Measurements from ENCODE around the gene SCN5A. TPM values are rescaled to one million over a fixed set of nuclear protein-coding genes. Genes with fewer than 3 reads are reported as not detected.

Gene SCN5A
- total and polyA plus RNA-seq, 2 experiments from 2014 or later: 0.97 to 1.3 TPM

DNA sequence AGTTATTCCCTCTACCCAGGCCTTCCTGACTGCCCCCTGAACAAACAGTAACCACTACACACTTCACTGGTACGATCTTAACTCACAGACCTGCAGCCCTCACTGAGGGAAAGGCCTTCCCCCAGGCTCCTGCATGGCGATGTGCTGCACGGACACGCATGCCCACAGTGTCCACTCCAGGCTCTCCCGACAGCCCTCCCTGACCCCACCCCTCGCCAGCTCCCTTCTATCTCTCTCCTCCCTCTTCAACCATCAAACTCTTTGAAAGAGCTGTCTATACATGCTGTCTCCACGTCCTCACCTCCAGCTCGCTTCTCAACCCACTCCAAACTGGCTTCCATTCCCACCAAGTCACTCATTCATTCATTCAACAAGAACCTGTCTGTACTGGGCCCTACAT lies 3.9 kb downstream of the SCN5A start:
- WGBS (ENCODE audit: low lambda C conversion rate, missing lambda C conversion rate): 92% methylated on average over 8 of the region's 8 CpGs
- H3K9me3 ChIP-seq (ENCODE audit: low read depth): no peaks in the 10 kb centered on the region
- no peaks in the 10 kb centered on the region for H3K36me3 ChIP-seq (replicated peaks; ENCODE audit: insufficient read depth, low read depth)
- DNase-seq (ENCODE audit: low spot score): no peak
- H3K4me2 ChIP-seq: no peak overlapping the region
- peaks cover 11% of the 10 kb centered on the region for H3K4me1 ChIP-seq (ENCODE audit: insufficient read depth)
- no peaks in the 10 kb centered on the region for H4K20me1 ChIP-seq (ENCODE audit: insufficient read depth, poor library complexity, severe bottlenecking)
- TF ChIP-seq, protein P1, sequence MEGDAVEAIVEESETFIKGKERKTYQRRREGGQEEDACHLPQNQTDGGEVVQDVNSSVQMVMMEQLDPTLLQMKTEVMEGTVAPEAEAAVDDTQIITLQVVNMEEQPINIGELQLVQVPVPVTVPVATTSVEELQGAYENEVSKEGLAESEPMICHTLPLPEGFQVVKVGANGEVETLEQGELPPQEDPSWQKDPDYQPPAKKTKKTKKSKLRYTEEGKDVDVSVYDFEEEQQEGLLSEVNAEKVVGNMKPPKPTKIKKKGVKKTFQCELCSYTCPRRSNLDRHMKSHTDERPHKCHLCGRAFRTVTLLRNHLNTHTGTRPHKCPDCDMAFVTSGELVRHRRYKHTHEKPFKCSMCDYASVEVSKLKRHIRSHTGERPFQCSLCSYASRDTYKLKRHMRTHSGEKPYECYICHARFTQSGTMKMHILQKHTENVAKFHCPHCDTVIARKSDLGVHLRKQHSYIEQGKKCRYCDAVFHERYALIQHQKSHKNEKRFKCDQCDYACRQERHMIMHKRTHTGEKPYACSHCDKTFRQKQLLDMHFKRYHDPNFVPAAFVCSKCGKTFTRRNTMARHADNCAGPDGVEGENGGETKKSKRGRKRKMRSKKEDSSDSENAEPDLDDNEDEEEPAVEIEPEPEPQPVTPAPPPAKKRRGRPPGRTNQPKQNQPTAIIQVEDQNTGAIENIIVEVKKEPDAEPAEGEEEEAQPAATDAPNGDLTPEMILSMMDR (IDR thresholded peaks at IDR 0.05; ENCODE audit: poor library complexity): no peak
- TF ChIP-seq EZH2phosphoT487 (IDR thresholded peaks at IDR 0.05; ENCODE audit: low read depth, severe bottlenecking, unreplicated experiment) (no peak), EZH2 (IDR thresholded peaks at IDR 0.05; ENCODE audit: borderline replicate concordance) (no peak)
- no peak overlapping the region for H3K4me3 ChIP-seq
- peaks cover 50% of the 10 kb centered on the region for H3K27me3 ChIP-seq
- H3K27ac ChIP-seq: no peak overlapping the region
- no peaks in the 10 kb centered on the region for H3K9me2 ChIP-seq (replicated peaks; ENCODE audit: insufficient read depth)
- H2AFZ ChIP-seq: no peak overlapping the region
- no peaks in the 10 kb centered on the region for H3K79me2 ChIP-seq

DNA sequence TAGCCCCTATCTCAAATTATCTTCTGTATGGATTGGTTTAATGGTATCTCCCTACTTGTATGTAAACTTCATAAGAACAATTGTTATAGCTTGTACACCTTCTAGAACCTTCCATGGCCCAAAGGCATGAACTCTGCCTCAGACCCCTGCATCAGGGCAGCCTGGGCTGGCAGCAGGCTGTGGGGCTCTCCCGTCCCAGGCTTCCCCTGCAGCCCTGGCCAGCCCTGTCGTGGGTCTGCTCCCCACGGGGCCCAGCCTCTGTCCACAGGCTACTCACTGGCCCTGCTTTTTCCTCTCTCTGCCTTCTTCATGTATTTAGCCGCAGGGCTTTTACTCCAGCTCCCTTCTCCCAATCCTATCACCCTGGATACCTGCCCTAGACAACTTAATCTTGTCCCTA lies 4.4 kb downstream of the SCN5A start:
- no peak for DNase-seq (ENCODE audit: low spot score)
- Histone ChIP-seq H3K9me3 (ENCODE audit: low read depth) (no peaks in the 10 kb centered on the region), H2AFZ (no peak overlapping the region), H3K36me3 (replicated peaks; ENCODE audit: insufficient read depth, low read depth) (no peaks in the 10 kb centered on the region), H3K4me2 (no peak overlapping the region), H3K4me3 (no peak overlapping the region), H4K20me1 (ENCODE audit: insufficient read depth, poor library complexity, severe bottlenecking) (no peaks in the 10 kb centered on the region), H3K27ac (no peak overlapping the region), H3K4me1 (ENCODE audit: insufficient read depth) (peaks cover 9% of the 10 kb centered on the region), H3K27me3 (peaks cover 46% of the 10 kb centered on the region), H3K79me2 (no peaks in the 10 kb centered on the region), H3K9me2 (replicated peaks; ENCODE audit: insufficient read depth) (no peaks in the 10 kb centered on the region)
- WGBS (ENCODE audit: low lambda C conversion rate, missing lambda C conversion rate): 80% methylated on average over 4 of the region's 4 CpGs
- TF ChIP-seq, protein P1 (IDR thresholded peaks at IDR 0.05; ENCODE audit: poor library complexity): no peak
- TF ChIP-seq EZH2 (IDR thresholded peaks at IDR 0.05; ENCODE audit: borderline replicate concordance) (no peak), EZH2phosphoT487 (IDR thresholded peaks at IDR 0.05; ENCODE audit: low read depth, severe bottlenecking, unreplicated experiment) (no peak)

DNA sequence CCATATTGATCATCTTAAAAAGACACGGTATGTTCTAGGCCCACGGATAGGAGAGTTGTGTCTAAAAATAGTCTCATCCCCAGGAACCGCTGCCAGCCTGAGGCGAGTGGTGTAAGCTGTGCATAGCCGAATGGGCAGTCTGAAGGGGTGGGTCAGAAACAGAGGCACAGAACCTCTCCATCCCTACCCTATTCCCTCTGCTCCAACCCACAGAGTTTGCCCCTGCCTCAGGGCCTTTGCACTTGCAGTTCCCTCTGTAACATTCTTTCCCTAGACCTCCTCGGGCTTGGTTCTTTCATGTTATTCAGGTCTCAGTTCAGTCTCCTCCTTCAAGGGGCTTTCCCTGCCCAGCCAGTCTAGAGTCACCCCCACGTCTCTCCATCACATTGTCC lies 4.8 kb downstream of the SCN5A start:
- DNase-seq (ENCODE audit: low spot score): no peak
- no peaks in the 10 kb centered on the region for H3K9me2 ChIP-seq (replicated peaks; ENCODE audit: insufficient read depth)
- H3K36me3 ChIP-seq (replicated peaks; ENCODE audit: insufficient read depth, low read depth): no peaks in the 10 kb centered on the region
- peaks cover 5% of the 10 kb centered on the region for H3K4me1 ChIP-seq (ENCODE audit: insufficient read depth)
- peaks cover 42% of the 10 kb centered on the region for H3K27me3 ChIP-seq
- no peak overlapping the region for H3K4me2 ChIP-seq
- H3K79me2 ChIP-seq: no peaks in the 10 kb centered on the region
- no peak overlapping the region for H2AFZ ChIP-seq
- no peak overlapping the region for H3K27ac ChIP-seq
- H3K4me3 ChIP-seq: no peak overlapping the region
- H3K9me3 ChIP-seq (ENCODE audit: low read depth): no peaks in the 10 kb centered on the region
- TF ChIP-seq, protein P1 (IDR thresholded peaks at IDR 0.05; ENCODE audit: poor library complexity): no peak
- TF ChIP-seq EZH2phosphoT487 (IDR thresholded peaks at IDR 0.05; ENCODE audit: low read depth, severe bottlenecking, unreplicated experiment): no peak
- TF ChIP-seq EZH2 (IDR thresholded peaks at IDR 0.05; ENCODE audit: borderline replicate concordance): no peak
- H4K20me1 ChIP-seq (ENCODE audit: insufficient read depth, poor library complexity, severe bottlenecking): no peaks in the 10 kb centered on the region
- 92% methylated on average over 7 of the region's 7 CpGs for WGBS (ENCODE audit: low lambda C conversion rate, missing lambda C conversion rate)

Data from hepatocyte (in vitro differentiated cells).